ENCODE results near the gene CEP350. TPM values are rescaled to one million over a fixed set of nuclear protein-coding genes. Genes with fewer than 3 reads are reported as not detected.

The CEP350 gene
- total and polyA plus RNA-seq, 2 of the 4 experiments (the other 2 are of a cell fraction) = 5.0 to 36.4 TPM

GRCh38 chr1:179929955-179930798 is 24.4 kb upstream of the CEP350 start:
- Histone ChIP-seq H4K5ac (ENCODE audit: low read depth, low read length) (no peak overlapping the region), H4K91ac (ENCODE audit: insufficient read depth, low read depth, low read length) (no peak overlapping the region), H3K9ac (ENCODE audit: low read depth, low read length) (no peak overlapping the region), H3K56ac (ENCODE audit: extremely low read depth, insufficient read depth, low read length) (no peak overlapping the region), H3K18ac (ENCODE audit: low read depth, low read length) (no peak overlapping the region), H2AFZ (replicated peaks; ENCODE audit: low read length, poor library complexity) (no peak overlapping the region), H3K9me3 (ENCODE audit: control insufficient read depth, insufficient read depth, low read length) (no peaks in the 10 kb centered on the region), H3K36me3 (ENCODE audit: control insufficient read depth, insufficient read depth, low read length) (no peaks in the 10 kb centered on the region), H3K27me3 (ENCODE audit: control insufficient read depth, insufficient read depth, low read length) (peaks cover 2% of the 10 kb centered on the region; the same call in 1 of the 2 replicates), H3K4me3 (ENCODE audit: insufficient read depth, low read depth, low read length) (no peak overlapping the region), H2BK15ac (ENCODE audit: low read depth, low read length) (no peak overlapping the region), H2AK5ac (ENCODE audit: low read depth, low read length) (no peak overlapping the region), H3K4ac (ENCODE audit: low read depth, low read length) (no peak overlapping the region), H2BK5ac (ENCODE audit: low read depth, low read length, poor library complexity, severe bottlenecking) (no peak overlapping the region), H3K9me1 (ENCODE audit: insufficient read depth, low read length) (no peaks in the 10 kb centered on the region), H2BK120ac (ENCODE audit: low read depth, low read length) (no peak overlapping the region), H4K20me1 (ENCODE audit: insufficient read depth, low read length) (no peaks in the 10 kb centered on the region), H3K4me1 (ENCODE audit: control insufficient read depth, insufficient read depth, low read length) (peaks cover 3% of the 10 kb centered on the region), H4K8ac (ENCODE audit: low read depth in 2 of 2, low read length in 2 of 2) (no peak overlapping the region), H3K79me1 (ENCODE audit: low read depth in 1 of 2, low read length in 2 of 2) (no peaks in the 10 kb centered on the region), H3K27ac (ENCODE audit: insufficient read depth, low read length) (no peak overlapping the region), H2BK20ac (ENCODE audit: low read depth, low read length) (no peak overlapping the region), H3K14ac (replicated peaks; ENCODE audit: low read depth, low read length) (no peak overlapping the region), H3K23ac (ENCODE audit: low read depth, low read length) (no peak overlapping the region), H3K4me2 (ENCODE audit: low read depth, low read length) (no peak overlapping the region), H2AK9ac (replicated peaks; ENCODE audit: low read depth, low read length, poor library complexity) (no peak overlapping the region)
- ChIA-PET POLR2A (ENCODE audit: unreplicated experiment) (interaction anchor here (0.6 kb wide), 1 partner anchor 215 kb away, joined by 5 read pairs; no protein-coding TSS in a partner anchor), CTCF (interaction anchor here (0.8 kb wide), 1 partner anchor 24 kb away, joined by 3 read pairs; the partner anchor contains the start of gene CEP350)
- no CpG with 5 or more reads among the region's 2 CpGs for WGBS, 2 experiments (ENCODE audit: extremely low coverage in 2 of 2, insufficient read length in 1 of 2)
- intact Hi-C loops (cut with micrococcal nuclease) (no loop called here), dilution Hi-C loops (cut with HindIII; ENCODE audit: low sequenced_read_pairs, unreplicated experiment) (no loop called here), in situ Hi-C loops (cut with MboI; ENCODE audit: low sequenced_read_pairs) (no loop called here)
- no TSS peak for BruUV-seq (replicated peaks)
- DNase-seq = no peak
- no peak for ATAC-seq (ENCODE audit: low read depth)
- no peak for TF ChIP-seq RAD21 (IDR thresholded peaks at IDR 0.05; ENCODE audit: low read length)
- TF ChIP-seq USF2 (IDR thresholded peaks at IDR 0.05; ENCODE audit: low read depth, low read length) = no peak
- no peak for TF ChIP-seq BHLHE40 (IDR thresholded peaks at IDR 0.05; ENCODE audit: low read depth, low read length)
- TF ChIP-seq SMC3 (IDR thresholded peaks at IDR 0.05; ENCODE audit: low read depth, low read length) = no peak
- TF ChIP-seq ELK1 (IDR thresholded peaks at IDR 0.05; ENCODE audit: borderline replicate concordance, low read depth, low read length) = no peak
- TF ChIP-seq RFX5 (IDR thresholded peaks at IDR 0.05; ENCODE audit: low read depth, low read length) = no peak
- no peak for TF ChIP-seq RCOR1 (IDR thresholded peaks at IDR 0.05; ENCODE audit: insufficient replicate concordance, low read length)
- TF ChIP-seq MAZ (IDR thresholded peaks at IDR 0.05; ENCODE audit: borderline replicate concordance, low read depth, low read length) = no peak
- TF ChIP-seq CHD1 (IDR thresholded peaks at IDR 0.05; ENCODE audit: low read depth, low read length) = no peak
